Measurements from ENCODE around the gene PSMC1. TPM values are rescaled to one million over a fixed set of nuclear protein-coding genes. Genes with fewer than 3 reads are reported as not detected.

Gene PSMC1
- total and polyA plus RNA-seq, 4 donors, result 47.3 to 89.9 (median 84.8) TPM

- TF ChIP-seq REST (IDR thresholded peaks at IDR 0.05) (peak; percentile 14), TAF1 (conservative IDR thresholded peaks at IDR 0.05) (no peak), FOXA2 (IDR thresholded peaks at IDR 0.05) (no peak), HNF4G (IDR thresholded peaks at IDR 0.05) (peak; percentile 37)
These were observed 22.1 kb downstream of the PSMC1 start (continued) for GRCh38 chr14:90278199-90279175.

GRCh38 chr14:90280096-90280495 is 23.7 kb downstream of the PSMC1 start:
- no peak for DNase-seq (ENCODE audit: low spot score)
- Histone ChIP-seq H3K9ac (ENCODE audit: low read depth in 1 of 2, low read length in 2 of 2) (no peak overlapping the region), H3K27me3 (ENCODE audit: control insufficient read depth in 4 of 4, insufficient read depth in 4 of 4, low read length in 3 of 4) (no peaks in the 10 kb centered on the region), H3K4me3 (ENCODE audit: low read depth in 1 of 3, low read length in 3 of 3) (no peak overlapping the region), H3K27ac (ENCODE audit: low read depth in 1 of 2, low read length in 2 of 2) (peak overlapping the region in 1 of 2 donors; percentile 81), H3K36me3 (ENCODE audit: control insufficient read depth in 4 of 4, insufficient read depth in 3 of 4, low read depth in 1 of 4, low read length in 3 of 4) (peaks cover 4 to 27% (median 12%) of the 10 kb centered on the region in 4 donors), H3K4me1 (ENCODE audit: control insufficient read depth in 4 of 4, insufficient read depth in 4 of 4, low read length in 3 of 4) (peaks cover 0 to 8% (median 4%) of the 10 kb centered on the region in 4 donors), H3K9me3 (ENCODE audit: control insufficient read depth in 4 of 4, low read length in 3 of 4) (no peaks in the 10 kb centered on the region)
- TF ChIP-seq RXRA (IDR thresholded peaks at IDR 0.05) (no peak), TAF1 (conservative IDR thresholded peaks at IDR 0.05) (no peak), FOXA2 (IDR thresholded peaks at IDR 0.05) (no peak), HNF4A (conservative IDR thresholded peaks at IDR 0.05) (no peak)
- 97% methylated on average over 7 of the region's 7 CpGs for WGBS

- no peak overlapping the region for H3K27ac ChIP-seq (ENCODE audit: low read depth in 1 of 2, low read length in 2 of 2)
- H3K4me3 ChIP-seq (ENCODE audit: low read depth in 1 of 3, low read length in 3 of 3), result no peak overlapping the region
- no peaks in the 10 kb centered on the region for H3K9me3 ChIP-seq (ENCODE audit: control insufficient read depth in 4 of 4, low read length in 3 of 4)
- H3K27me3 ChIP-seq (ENCODE audit: control insufficient read depth in 4 of 4, insufficient read depth in 4 of 4, low read length in 3 of 4), result no peaks in the 10 kb centered on the region
- H3K4me1 ChIP-seq (ENCODE audit: control insufficient read depth in 4 of 4, insufficient read depth in 4 of 4, low read length in 3 of 4), result peaks cover 0 to 8% (median 4%) of the 10 kb centered on the region in 4 donors
- peaks cover 4 to 31% (median 16%) of the 10 kb centered on the region in 4 donors for H3K36me3 ChIP-seq (ENCODE audit: control insufficient read depth in 4 of 4, insufficient read depth in 3 of 4, low read depth in 1 of 4, low read length in 3 of 4)
- no peak overlapping the region for H3K9ac ChIP-seq (ENCODE audit: low read depth in 1 of 2, low read length in 2 of 2)
- DNase-seq (ENCODE audit: low spot score), result no peak
- TF ChIP-seq YY1 (IDR thresholded peaks at IDR 0.05), result no peak
- WGBS, result 93% methylated on average over 8 of the region's 8 CpGs
These were observed 24.9 kb downstream of the PSMC1 start for GRCh38 chr14:90281261-90281660.

DNA sequence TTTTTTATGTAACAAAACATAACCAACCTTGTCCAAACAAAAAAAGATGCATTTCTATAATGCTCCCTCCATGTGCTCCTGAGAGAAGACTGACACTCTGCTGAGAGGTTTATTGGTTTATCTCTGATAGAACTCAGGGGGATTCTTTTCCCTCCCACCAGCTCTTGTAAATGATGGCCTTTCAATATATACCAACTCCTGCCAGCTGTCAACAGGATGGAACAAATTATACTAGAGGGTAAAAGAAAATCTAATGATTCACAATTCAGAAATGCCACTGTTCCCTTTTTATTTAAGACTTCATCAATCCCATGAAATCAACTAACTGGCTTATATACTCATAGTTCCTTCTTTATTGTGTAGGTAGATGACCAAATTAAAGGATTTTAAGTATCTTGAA is 25.4 kb downstream of the PSMC1 start:
- no peak overlapping the region for H3K4me3 ChIP-seq (ENCODE audit: low read depth in 1 of 3, low read length in 3 of 3)
- peaks cover 4 to 33% (median 17%) of the 10 kb centered on the region in 4 donors for H3K36me3 ChIP-seq (ENCODE audit: control insufficient read depth in 4 of 4, insufficient read depth in 3 of 4, low read depth in 1 of 4, low read length in 3 of 4)
- no peak for TF ChIP-seq FOXA2 (IDR thresholded peaks at IDR 0.05)
- TF ChIP-seq JUND (IDR thresholded peaks at IDR 0.05), result no peak
- TF ChIP-seq, protein P1, sequence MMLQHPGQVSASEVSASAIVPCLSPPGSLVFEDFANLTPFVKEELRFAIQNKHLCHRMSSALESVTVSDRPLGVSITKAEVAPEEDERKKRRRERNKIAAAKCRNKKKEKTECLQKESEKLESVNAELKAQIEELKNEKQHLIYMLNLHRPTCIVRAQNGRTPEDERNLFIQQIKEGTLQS (IDR thresholded peaks at IDR 0.05), result no peak
- no peak for TF ChIP-seq REST (IDR thresholded peaks at IDR 0.05)
- no peak for TF ChIP-seq FOXA1 (IDR thresholded peaks at IDR 0.05)
- TF ChIP-seq GABPA (IDR thresholded peaks at IDR 0.05 in 1 of 2, conservative IDR thresholded peaks at IDR 0.05 in 1 of 2), result no peak
- TF ChIP-seq CTCF (IDR thresholded peaks at IDR 0.05; ENCODE audit: low read depth, low read length, missing input control), result no peak
- TF ChIP-seq RAD21 (IDR thresholded peaks at IDR 0.05), result no peak
- no peak for TF ChIP-seq SP1 (IDR thresholded peaks at IDR 0.05)
- TF ChIP-seq EGR1 (IDR thresholded peaks at IDR 0.05; ENCODE audit: low read depth in 2 of 2), result no peak

More for the DNA sequence above, 25.4 kb downstream of the PSMC1 start:
- DNase-seq (ENCODE audit: low spot score), result no peak
- Histone ChIP-seq H3K27me3 (ENCODE audit: control insufficient read depth in 4 of 4, insufficient read depth in 4 of 4, low read length in 3 of 4) (no peaks in the 10 kb centered on the region), H3K9ac (ENCODE audit: low read depth in 1 of 2, low read length in 2 of 2) (no peak overlapping the region), H3K27ac (ENCODE audit: low read depth in 1 of 2, low read length in 2 of 2) (no peak overlapping the region), H3K4me1 (ENCODE audit: control insufficient read depth in 4 of 4, insufficient read depth in 4 of 4, low read length in 3 of 4) (peaks cover 0 to 8% (median 4%) of the 10 kb centered on the region in 4 donors), H3K9me3 (ENCODE audit: control insufficient read depth in 4 of 4, low read length in 3 of 4) (no peaks in the 10 kb centered on the region)
